Activated CD4-positive, alpha-beta T cell treated with anti-CD3 and anti-CD28 coated beads for 48 hours (primary cell): ENCODE measurements around the gene IGSF1.

Source experiments
- DNase-seq: peaks from one replicate; pipeline ENCODE4 v3.0.0-alpha.2; 2020

IGSF1 gene

GRCh38 chrX:131288738-131289511 is at the start of gene IGSF1:
IGSF1 (minus strand) TSS chrX:131289306; CDS start chrX:131286674, 2,632 bp downstream.
- DNase-seq = no peak

- DNase-seq = no peak
These were observed 43.2 kb upstream of the IGSF1 start for GRCh38 chrX:131332331-131332730.

- DNase-seq = no peak
These were observed 42.0 kb upstream of the IGSF1 start for GRCh38 chrX:131331152-131331551.

GRCh38 chrX:131330735-131331134 is 41.6 kb upstream of the IGSF1 start:
- no peak for DNase-seq

GRCh38 chrX:131322651-131323050 is 33.5 kb upstream of the IGSF1 start:
- DNase-seq = no peak

GRCh38 chrX:131317326-131317725 is 28.2 kb upstream of the IGSF1 start:
- DNase-seq = no peak

GRCh38 chrX:131316260-131316659 is 27.2 kb upstream of the IGSF1 start:
- DNase-seq = no peak

GRCh38 chrX:131308980-131309379 is 19.9 kb upstream of the IGSF1 start:
- no peak for DNase-seq

- DNase-seq = no peak
These were observed 17.5 kb upstream of the IGSF1 start for GRCh38 chrX:131306601-131307000.

GRCh38 chrX:131305926-131306325 is 16.8 kb upstream of the IGSF1 start:
- no peak for DNase-seq

GRCh38 chrX:131302701-131303100 is 13.6 kb upstream of the IGSF1 start:
- no peak for DNase-seq

- DNase-seq = no peak
These were observed 12.0 kb upstream of the IGSF1 start for GRCh38 chrX:131301155-131301554.

- DNase-seq = no peak
These were observed 9.7 kb upstream of the IGSF1 start for GRCh38 chrX:131298846-131299245.

GRCh38 chrX:131298036-131298435 is 8.9 kb upstream of the IGSF1 start:
- DNase-seq = no peak

- no peak for DNase-seq
These were observed 421 bp upstream of the IGSF1 start for GRCh38 chrX:131289527-131289926.

GRCh38 chrX:131288188-131288587 is 918 bp downstream of the IGSF1 start:
- no peak for DNase-seq

GRCh38 chrX:131287560-131288179 is 1.4 kb downstream of the IGSF1 start:
- no peak for DNase-seq

GRCh38 chrX:131279617-131280016 is 9.5 kb downstream of the IGSF1 start:
- no peak for DNase-seq

- DNase-seq = no peak
These were observed 9.9 kb downstream of the IGSF1 start for GRCh38 chrX:131279197-131279596.

- DNase-seq = no peak
These were observed 11.5 kb downstream of the IGSF1 start for GRCh38 chrX:131277543-131278136.

- no peak for DNase-seq
These were observed 16.1 kb downstream of the IGSF1 start for GRCh38 chrX:131273011-131273410.

GRCh38 chrX:131271826-131272225 is 17.3 kb downstream of the IGSF1 start:
- no peak for DNase-seq

GRCh38 chrX:131271274-131271673 is 17.8 kb downstream of the IGSF1 start:
- DNase-seq = no peak

GRCh38 chrX:131270080-131270479 is 19.0 kb downstream of the IGSF1 start:
- DNase-seq = no peak
